LNCAP (cell line): ENCODE results near the gene PNPLA3.

Source experiments
- CTCF ChIP-seq: fragments of 450-650 bp; IDR thresholded peaks from 2 replicates; pipeline ENCODE4 v1.5.1; 2017; ENCODE audit warnings: mild to moderate bottlenecking

The PNPLA3 gene

GRCh38 chr22:43923631-43924464 is at the start of gene PNPLA3:
PNPLA3 (plus strand) TSS chr22:43923805; CDS start chr22:43923912, 107 bp downstream.
- peak; percentile 38; the same call in 1 of the 2 replicates for TF ChIP-seq CTCF

- no peak for TF ChIP-seq CTCF
Measured at GRCh38 chr22:43876866-43877509, 46.6 kb upstream of the PNPLA3 start.

- no peak for TF ChIP-seq CTCF
Measured at GRCh38 chr22:43878079-43878795, 45.4 kb upstream of the PNPLA3 start.

GRCh38 chr22:43878831-43879550 is 44.6 kb upstream of the PNPLA3 start:
- no peak for TF ChIP-seq CTCF

GRCh38 chr22:43879901-43880540 is 43.6 kb upstream of the PNPLA3 start:
- no peak for TF ChIP-seq CTCF

GRCh38 chr22:43880541-43880991 is 43.0 kb upstream of the PNPLA3 start:
- TF ChIP-seq CTCF: no peak
